Loucy (cell line): ENCODE results near the gene AKAP6.

Experiments
- H2AFZ ChIP-seq: fragments of 200-600 bp; sonication (generic); 2 replicates; pipeline ENCODE4 v1.6.0; 2016; ENCODE audit warnings: antibody characterized with exemption, mild to moderate bottlenecking, low read length, moderate library complexity
- H3F3A ChIP-seq: fragments of 200-600 bp; 2 replicates; pipeline ENCODE4 v1.6.0; 2016; ENCODE audit warnings: antibody characterized with exemption, low read depth, mild to moderate bottlenecking
- H3K27me3 ChIP-seq: fragments of 200-600 bp; sonication (generic); 2 replicates; pipeline ENCODE4 v1.6.1; 2014; ENCODE audit warnings: low read length, mild to moderate bottlenecking; ENCODE audit not compliant: insufficient read depth, poor library complexity, severe bottlenecking
- H3K36me3 ChIP-seq: fragments of 200-600 bp; sonication (generic); 2 replicates; pipeline ENCODE4 v1.6.1; 2016; ENCODE audit warnings: low read length; ENCODE audit not compliant: insufficient read depth
- H3K4me1 ChIP-seq: fragments of 200-600 bp; sonication (generic); 2 replicates; pipeline ENCODE4 v1.5.1; 2014; ENCODE audit warnings: low read length, mild to moderate bottlenecking; ENCODE audit not compliant: insufficient read depth, poor library complexity, severe bottlenecking
- H3K4me2 ChIP-seq: fragments of 200-600 bp; sonication (generic); 2 replicates; pipeline ENCODE4 v1.6.0; 2014; ENCODE audit warnings: antibody characterized with exemption, low read length, low read depth, mild to moderate bottlenecking; ENCODE audit not compliant: poor library complexity, severe bottlenecking
- H3K4me3 ChIP-seq: fragments of 200-600 bp; sonication (generic); 2 replicates; pipeline ENCODE4 v1.5.1; 2014; ENCODE audit warnings: low read length, mild to moderate bottlenecking, mixed read lengths; ENCODE audit not compliant: poor library complexity, severe bottlenecking
- H3K79me2 ChIP-seq: fragments of 200-600 bp; sonication (generic); 2 replicates; pipeline ENCODE4 v1.6.1; 2014; ENCODE audit warnings: low read length; ENCODE audit not compliant: insufficient read depth
- H3K9ac ChIP-seq: fragments of 200-600 bp; sonication (generic); 2 replicates; pipeline ENCODE4 v1.6.0; 2014; ENCODE audit warnings: mild to moderate bottlenecking, low read depth, low read length, moderate library complexity; ENCODE audit not compliant: poor library complexity, severe bottlenecking
- H3K9me2 ChIP-seq: fragments of 200-600 bp; sonication (generic); replicated peaks from 2 replicates; pipeline ENCODE4 v1.6.1; 2016; ENCODE audit warnings: low read depth, low read length, mixed read lengths
- H3K9me3 ChIP-seq: fragments of 200-600 bp; sonication (generic); 2 replicates; pipeline ENCODE4 v1.6.1; 2014; ENCODE audit warnings: mild to moderate bottlenecking, antibody characterized with exemption, low read length, low read depth; ENCODE audit not compliant: insufficient read depth
- H4K20me1 ChIP-seq: fragments of 200-600 bp; sonication (generic); 2 replicates; pipeline ENCODE4 v1.6.0; 2014; ENCODE audit warnings: antibody characterized with exemption, low read length, mild to moderate bottlenecking; ENCODE audit not compliant: insufficient read depth, poor library complexity, severe bottlenecking
- EZH2phosphoT487 ChIP-seq: fragments of 200-600 bp; IDR thresholded peaks from 2 replicates; pipeline ENCODE4 v1.6.1; 2018; ENCODE audit warnings: antibody characterized with exemption, mild to moderate bottlenecking, moderate library complexity, borderline replicate concordance
- TF ChIP-seq, protein P1 (sequence below): fragments of 200-600 bp; sonication (generic); conservative IDR thresholded peaks from 2 replicates; pipeline ENCODE4 v1.5.1; 2014; ENCODE audit warnings: mild to moderate bottlenecking, antibody characterized with exemption, low read length

The AKAP6 gene

DNA sequence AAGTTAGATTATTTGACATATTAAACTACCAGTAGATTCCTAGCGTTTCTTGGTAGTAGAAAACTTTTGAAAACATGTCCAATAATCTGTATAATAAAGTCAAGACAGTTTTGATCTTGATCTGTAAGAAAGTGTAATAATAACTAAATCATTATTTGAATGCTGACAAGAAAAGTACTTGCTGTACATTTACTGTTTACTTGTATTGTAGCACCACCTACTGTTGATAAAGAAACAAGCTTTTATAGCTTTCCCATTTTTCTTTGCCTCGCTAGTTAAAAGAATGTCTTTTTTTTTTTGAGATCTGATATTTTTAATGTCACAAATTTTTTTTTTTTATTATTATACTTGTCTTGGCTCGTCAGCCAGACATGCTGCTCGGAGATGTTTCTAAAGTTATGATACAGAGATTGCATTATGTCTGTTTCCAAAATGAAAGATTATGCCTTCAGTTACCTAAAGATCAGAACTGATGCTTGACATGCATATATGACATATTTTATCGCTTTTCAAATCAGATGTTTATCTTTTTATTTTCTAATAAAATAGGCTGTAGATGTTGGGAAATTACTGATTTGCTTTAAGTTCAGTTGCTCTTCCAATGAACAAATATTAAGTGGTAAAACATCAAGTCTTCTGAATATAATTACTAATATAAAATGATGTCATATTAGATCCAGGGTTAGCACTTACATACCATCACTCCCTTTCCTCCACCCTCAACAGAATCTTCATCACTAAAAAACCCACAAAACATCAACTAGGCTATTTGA lies 140.5 kb downstream of the AKAP6 start:
- Histone ChIP-seq H3K4me3 (no peak overlapping the region), H4K20me1 (no peaks in the 10 kb centered on the region), H3K4me2 (no peak overlapping the region), H3K9me2 (no peaks in the 10 kb centered on the region), H3K27me3 (no peaks in the 10 kb centered on the region), H3K79me2 (no peaks in the 10 kb centered on the region), H2AFZ (no peak overlapping the region), H3K9ac (no peak overlapping the region), H3K9me3 (no peaks in the 10 kb centered on the region), H3K4me1 (peaks cover 4% of the 10 kb centered on the region), H3F3A (no peaks in the 10 kb centered on the region), H3K36me3 (no peaks in the 10 kb centered on the region)
- TF ChIP-seq, protein P1, sequence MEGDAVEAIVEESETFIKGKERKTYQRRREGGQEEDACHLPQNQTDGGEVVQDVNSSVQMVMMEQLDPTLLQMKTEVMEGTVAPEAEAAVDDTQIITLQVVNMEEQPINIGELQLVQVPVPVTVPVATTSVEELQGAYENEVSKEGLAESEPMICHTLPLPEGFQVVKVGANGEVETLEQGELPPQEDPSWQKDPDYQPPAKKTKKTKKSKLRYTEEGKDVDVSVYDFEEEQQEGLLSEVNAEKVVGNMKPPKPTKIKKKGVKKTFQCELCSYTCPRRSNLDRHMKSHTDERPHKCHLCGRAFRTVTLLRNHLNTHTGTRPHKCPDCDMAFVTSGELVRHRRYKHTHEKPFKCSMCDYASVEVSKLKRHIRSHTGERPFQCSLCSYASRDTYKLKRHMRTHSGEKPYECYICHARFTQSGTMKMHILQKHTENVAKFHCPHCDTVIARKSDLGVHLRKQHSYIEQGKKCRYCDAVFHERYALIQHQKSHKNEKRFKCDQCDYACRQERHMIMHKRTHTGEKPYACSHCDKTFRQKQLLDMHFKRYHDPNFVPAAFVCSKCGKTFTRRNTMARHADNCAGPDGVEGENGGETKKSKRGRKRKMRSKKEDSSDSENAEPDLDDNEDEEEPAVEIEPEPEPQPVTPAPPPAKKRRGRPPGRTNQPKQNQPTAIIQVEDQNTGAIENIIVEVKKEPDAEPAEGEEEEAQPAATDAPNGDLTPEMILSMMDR, result peak; percentile 77
- no peak for TF ChIP-seq EZH2phosphoT487

DNA sequence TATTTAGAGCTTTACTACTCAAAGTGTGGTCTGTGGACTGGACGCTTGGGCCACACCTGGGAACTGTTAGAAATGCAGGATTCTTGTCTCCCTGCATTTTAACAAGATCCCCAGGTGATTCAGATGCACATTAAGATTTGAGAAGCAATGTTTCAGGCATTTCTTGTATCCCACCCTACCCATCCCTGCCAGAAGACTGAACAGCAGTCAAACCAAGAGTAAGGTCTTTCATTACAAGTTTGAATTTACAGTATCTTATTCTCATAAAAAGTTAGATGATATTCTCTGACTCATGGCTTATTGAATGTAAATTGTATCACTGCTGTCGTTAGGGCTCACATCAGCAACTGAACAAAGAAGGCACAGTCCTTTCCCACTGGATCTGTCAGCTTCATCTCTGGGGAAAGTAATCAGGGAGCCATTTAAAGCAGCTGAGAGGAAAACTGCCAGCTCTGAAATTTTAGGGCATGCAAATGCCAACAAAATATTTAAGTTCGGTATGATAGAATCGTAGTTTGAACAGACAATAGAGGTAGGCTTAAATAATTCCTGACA lies 141.1 kb downstream of the AKAP6 start:
- H3K4me3 ChIP-seq, result no peak overlapping the region
- no peaks in the 10 kb centered on the region for H3K79me2 ChIP-seq
- no peaks in the 10 kb centered on the region for H3K27me3 ChIP-seq
- no peaks in the 10 kb centered on the region for H3F3A ChIP-seq
- peaks cover 4% of the 10 kb centered on the region for H3K4me1 ChIP-seq
- no peaks in the 10 kb centered on the region for H4K20me1 ChIP-seq
- H2AFZ ChIP-seq, result no peak overlapping the region
- no peaks in the 10 kb centered on the region for H3K9me2 ChIP-seq
- TF ChIP-seq EZH2phosphoT487, result no peak
- TF ChIP-seq, protein P1, result no peak
- H3K36me3 ChIP-seq, result no peaks in the 10 kb centered on the region
- no peaks in the 10 kb centered on the region for H3K9me3 ChIP-seq
- no peak overlapping the region for H3K9ac ChIP-seq
- no peak overlapping the region for H3K4me2 ChIP-seq

DNA sequence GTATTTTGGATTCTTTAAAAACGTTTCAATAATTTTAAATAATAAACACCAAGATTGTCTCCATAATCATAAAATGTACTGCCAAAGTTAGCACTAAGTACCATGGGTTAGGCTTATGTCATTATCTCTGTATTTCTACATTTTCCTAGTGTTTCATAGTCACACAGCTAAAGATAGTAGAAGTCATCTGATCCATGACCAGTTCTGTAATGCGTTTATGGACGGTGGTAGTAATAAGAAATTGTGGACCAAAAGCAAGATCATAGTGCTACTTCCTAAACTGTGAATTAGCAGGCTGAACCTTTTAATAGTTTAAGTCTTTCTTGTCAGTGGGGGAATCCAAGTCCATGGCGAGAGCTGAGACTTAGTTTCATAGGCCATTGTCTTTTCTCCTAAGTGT lies 142.1 kb downstream of the AKAP6 start:
- no peaks in the 10 kb centered on the region for H3K9me2 ChIP-seq
- H4K20me1 ChIP-seq, result no peaks in the 10 kb centered on the region
- no peak overlapping the region for H3K4me2 ChIP-seq
- H2AFZ ChIP-seq, result no peak overlapping the region
- H3K9ac ChIP-seq, result no peak overlapping the region
- H3K4me3 ChIP-seq, result no peak overlapping the region
- no peaks in the 10 kb centered on the region for H3K9me3 ChIP-seq
- no peaks in the 10 kb centered on the region for H3F3A ChIP-seq
- no peak for TF ChIP-seq EZH2phosphoT487
- TF ChIP-seq, protein P1, result no peak
- H3K4me1 ChIP-seq, result peaks cover 4% of the 10 kb centered on the region
- H3K79me2 ChIP-seq, result no peaks in the 10 kb centered on the region
- H3K36me3 ChIP-seq, result no peaks in the 10 kb centered on the region
- no peaks in the 10 kb centered on the region for H3K27me3 ChIP-seq
